Ishikawa (cell line): ENCODE data around the gene PHF20.

Source experiments
- CEBPB ChIP-seq: IDR thresholded peaks from 2 replicates; pipeline ENCODE4 v1.6.1; 2012
- EP300 ChIP-seq: IDR thresholded peaks from 2 replicates; pipeline ENCODE4 v1.6.1; 2012; ENCODE audit warnings: borderline replicate concordance
- NFIC ChIP-seq: IDR thresholded peaks from 2 replicates; pipeline ENCODE4 v1.6.1; 2012
- TAF1 ChIP-seq: IDR thresholded peaks from 2 replicates; pipeline ENCODE4 v1.6.1; 2012; ENCODE audit warnings: low read depth, mild to moderate bottlenecking
- YY1 ChIP-seq: IDR thresholded peaks from 2 replicates; pipeline ENCODE4 v1.6.1; 2012; ENCODE audit warnings: low read depth
- ZBTB7A ChIP-seq: IDR thresholded peaks from 2 replicates; pipeline ENCODE4 v1.6.1; 2012; ENCODE audit warnings: low read depth

GRCh38 chr20:35732644-35732982 is 39.2 kb upstream of the PHF20 start:
- TF ChIP-seq YY1 (no peak), EP300 (no peak), NFIC (no peak), TAF1 (no peak), ZBTB7A (no peak), CEBPB (no peak)
